HepG2 (cell line): Measurements from ENCODE around the gene DBN1. TPM values are rescaled to one million over a fixed set of nuclear protein-coding genes. Genes with fewer than 3 reads are reported as not detected.

ENCODE experiments used
- ATAC-seq: fragments of 200-7000 bp; cut with Tn5 transposase; 3 replicates; pipeline ENCODE4 v1.9.1; 2020; ENCODE audit warnings: mild to moderate bottlenecking, moderate library complexity
- BruUV-seq: library from RNA; stranded (reverse); fragments of 400-500 nt; replicated peaks from 2 replicates; lab custom pipeline; 2021; lab: Mats Ljungman, UMichigan
- CTCF ChIA-PET: fragments of 300-600 bp; formaldehyde crosslinking; extraction: SDS; loops from one replicate; lab custom pipeline; 2021; ENCODE audit warnings: low total read pairs, inconsistent platforms, low intra/inter-chr PET ratio; lab: Yijun Ruan, JAX
- POLR2A ChIA-PET: fragments of 350-600 bp; sonication (Branson Sonifier 250); formaldehyde crosslinking; loops from one replicate; lab custom pipeline; 2020; ENCODE audit warnings: antibody characterized with exemption, inconsistent platforms; lab: Yijun Ruan, JAX
- DNase-seq: peaks from one replicate; pipeline ENCODE4 v3.0.0-alpha.2; 2015; ENCODE audit warnings: low spot score
- FAIRE-seq: peaks from 3 replicates; lab custom pipeline; 2011; peaks lifted over from hg19 to GRCh38; lab: Jason Lieb, UNC
- H2AFZ ChIP-seq: one replicate; pipeline ENCODE4 v1.6.1; 2011; ENCODE audit warnings: low read length, inconsistent platforms
- H3K27ac ChIP-seq: fragments of 300-600 bp; 3 replicates; pipeline ENCODE4 v1.8.0; 2011; ENCODE audit warnings: mixed run types, mild to moderate bottlenecking, mixed read lengths, low read length, inconsistent platforms; ENCODE audit not compliant: insufficient read depth; ENCODE audit errors: extremely low read length
- H3K27me3 ChIP-seq, 2 experiments: fragments of 200-600 bp in 1 of 2; 2 replicates in 1 of 2; 3 replicates in 1 of 2; pipeline versions ENCODE4 v1.6.0 to v1.8.0; 2011; ENCODE audit warnings: low read length in 2 of 2, mild to moderate bottlenecking in 2 of 2, moderate library complexity in 2 of 2, inconsistent platforms in 1 of 2; ENCODE audit not compliant: insufficient read depth in 2 of 2, control insufficient read depth in 1 of 2
- H3K36me3 ChIP-seq, 2 experiments: fragments of 200-600 bp in 1 of 2; replicated peaks in 1 of 2; 2 replicates in 1 of 2; 3 replicates in 1 of 2; pipeline versions ENCODE4 v1.5.1 to v1.8.0; 2011; ENCODE audit warnings: low read length in 2 of 2, inconsistent platforms in 1 of 2; ENCODE audit not compliant: insufficient read depth in 2 of 2, control insufficient read depth in 1 of 2
- H3K4me1 ChIP-seq: 2 replicates; pipeline ENCODE4 v1.5.1; 2012; ENCODE audit warnings: low read length, inconsistent platforms; ENCODE audit not compliant: insufficient read depth
- H3K4me2 ChIP-seq: 2 replicates; pipeline ENCODE4 v1.6.0; 2011; ENCODE audit warnings: low read depth, low read length, inconsistent platforms
- H3K4me3 ChIP-seq, 3 experiments: fragments of 200-600 bp in 1 of 3; sonication (generic), shearing (Covaris generic) in 1 of 3; replicated peaks in 1 of 3; 2 replicates each; pipeline ENCODE4 v1.5.1; 2011 to 2016; ENCODE audit warnings: low read length in 3 of 3, inconsistent platforms in 2 of 3, low read depth in 2 of 3, mild to moderate bottlenecking in 2 of 3, control low read depth in 1 of 3, mixed read lengths in 1 of 3; ENCODE audit not compliant: insufficient read depth in 1 of 3
- H3K79me2 ChIP-seq: one replicate; pipeline ENCODE4 v1.6.1; 2011; ENCODE audit warnings: low read length, inconsistent platforms; ENCODE audit not compliant: insufficient read depth
- H3K9ac ChIP-seq: 2 replicates; pipeline ENCODE4 v1.6.0; 2011; ENCODE audit warnings: mild to moderate bottlenecking, low read depth, low read length, inconsistent platforms; ENCODE audit not compliant: insufficient read depth
- H3K9me3 ChIP-seq: 2 replicates; pipeline ENCODE4 v1.5.1; 2012; ENCODE audit warnings: mild to moderate bottlenecking, low read length
- H4K20me1 ChIP-seq: 2 replicates; pipeline ENCODE4 v1.6.0; 2011; ENCODE audit warnings: inconsistent platforms, mild to moderate bottlenecking, low read length, moderate library complexity; ENCODE audit not compliant: insufficient read depth
- BORCS8-MEF2B ChIP-seq: sonication (generic); formaldehyde crosslinking; IDR thresholded peaks from 2 replicates; pipeline ENCODE4 v1.8.0; 2022; ENCODE audit warnings: mild to moderate bottlenecking, missing genetic modification reagents
- GPN1 ChIP-seq: sonication (generic); formaldehyde crosslinking; IDR thresholded peaks from 2 replicates; pipeline ENCODE4 v1.5.1; 2020; ENCODE audit warnings: missing genetic modification reagents, borderline replicate concordance
- HNRNPL ChIP-seq: fragments of 200-400 bp; formaldehyde crosslinking; IDR thresholded peaks from 2 replicates; pipeline ENCODE4 v1.6.1; 2017; ENCODE audit warnings: mild to moderate bottlenecking, low read depth, low read length
- KLF13 ChIP-seq: sonication (generic); formaldehyde crosslinking; IDR thresholded peaks from 2 replicates; pipeline ENCODE4 v1.4.0; 2020; ENCODE audit warnings: mild to moderate bottlenecking, missing genetic modification reagents
- POLR2G ChIP-seq: fragments of 200-400 bp; formaldehyde crosslinking; IDR thresholded peaks from 2 replicates; pipeline ENCODE4 v1.6.1; 2018; ENCODE audit warnings: mild to moderate bottlenecking, low read depth, low read length, moderate library complexity
- SIN3A ChIP-seq: IDR thresholded peaks from 2 replicates; pipeline ENCODE4 v1.6.1; 2011; ENCODE audit warnings: low read depth, mild to moderate bottlenecking, control low read depth, low read length, borderline replicate concordance
- TCF12 ChIP-seq, 2 experiments: fragments of 450-650 bp in 1 of 2; sonication (generic) in 1 of 2; formaldehyde crosslinking in 1 of 2; IDR thresholded peaks; 2 replicates each; pipeline versions ENCODE4 v1.6.1 to v1.8.0; 2017 to 2022; ENCODE audit warnings: antibody characterized with exemption in 1 of 2, mild to moderate bottlenecking in 1 of 2, missing genetic modification reagents in 1 of 2, moderate library complexity in 1 of 2
- WGBS: methylation state at CpG from one replicate; pipeline ENCODE4 v1.1.6; 2017; ENCODE audit warnings: low lambda C conversion rate; 5-methylcytosine and 5-hydroxymethylcytosine counted together
- in situ Hi-C: cut with HindIII; loops from 2 replicates; pipeline ENCODE4 v1.10.0; 2017; ENCODE audit warnings: low pct_unique_long_range_greater_than_20kb; ENCODE audit not compliant: extremely low pct_ligation_motif_present
- intact Hi-C: fragments of 100-400 bp; cut with micrococcal nuclease; formaldehyde crosslinking; loops from one replicate; pipeline ENCODE4 v1.10.0; 2022; ENCODE audit not compliant: unreplicated experiment
- polyA plus RNA-seq, 8 experiments: library from polyadenylated mRNA; depleted of rRNA in 3 of 8; stranded (reverse) in 7 of 8; unstranded in 1 of 8; fragments of >200 nt; fragmentation: Illumina TruSeq in 4 of 8; extraction: Trizol in 4 of 8; gene quantifications; 2 replicates each; pipeline versions ENCODE4 v1.2.1 to v1.2.3, GENCODE V29; 2011 to 2016; ENCODE audit warnings: low read depth in 4 of 8, missing spikeins in 1 of 8, mixed read lengths in 1 of 8; ENCODE audit not compliant: insufficient read depth in 1 of 8
- total RNA-seq, 5 experiments: library from RNA; depleted of rRNA; stranded (reverse); fragments of >200 nt; fragmentation: Illumina TruSeq; extraction: Trizol; gene quantifications; 2 replicates each; pipeline ENCODE4 v1.2.3, GENCODE V29; 2016; ENCODE audit warnings: low read depth in 1 of 5
- TF ChIP-seq, protein P1 (sequence below): sonication (generic); formaldehyde crosslinking; IDR thresholded peaks from 2 replicates; pipeline ENCODE4 v1.4.0; 2020; ENCODE audit warnings: missing genetic modification reagents, borderline replicate concordance
- TF ChIP-seq, protein P2 (sequence below): sonication (generic); formaldehyde crosslinking; conservative IDR thresholded peaks from 2 replicates; pipeline ENCODE4 v1.4.0; 2020; ENCODE audit warnings: missing genetic modification reagents
- TF ChIP-seq, protein P3 (sequence below): sonication (generic); formaldehyde crosslinking; IDR thresholded peaks from 2 replicates; pipeline ENCODE4 v1.5.0; 2020; ENCODE audit warnings: missing genetic modification reagents, mild to moderate bottlenecking, borderline replicate concordance

DBN1 gene
- total and polyA plus RNA-seq, 2 of the 13 experiments (the other 11 are each of a cell fraction or from before 2014, with no cell fraction given): 27.0 to 37.3 TPM

DNA sequence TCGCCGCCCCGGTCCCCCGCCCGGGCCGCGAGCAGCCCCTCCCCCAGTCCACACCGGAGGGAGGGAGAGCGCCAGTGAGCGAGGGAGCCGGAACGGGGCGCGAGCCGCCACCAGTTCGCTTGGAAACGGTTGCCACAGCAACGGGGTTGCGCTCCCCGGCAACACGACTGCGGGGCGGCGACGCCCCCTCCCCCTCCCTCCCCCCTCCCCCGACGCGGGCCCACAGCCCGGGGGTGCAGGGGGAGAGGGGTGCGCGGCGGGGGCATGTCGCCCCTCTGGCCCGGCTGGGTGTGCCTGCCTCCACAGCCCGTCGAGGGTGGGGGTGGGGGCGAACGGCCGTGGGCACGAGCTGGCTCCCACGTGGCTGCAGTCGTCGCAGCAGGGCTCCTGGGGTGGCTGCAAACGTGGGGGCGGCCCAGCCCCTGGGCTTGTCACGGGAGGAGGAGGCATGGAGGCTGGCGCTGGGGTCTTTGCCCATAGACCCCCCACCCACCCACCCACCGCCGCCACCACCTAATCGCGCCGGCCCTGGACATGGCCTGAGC lies 26.3 kb downstream of the DBN1 start (continued):
- TF ChIP-seq, protein P1, sequence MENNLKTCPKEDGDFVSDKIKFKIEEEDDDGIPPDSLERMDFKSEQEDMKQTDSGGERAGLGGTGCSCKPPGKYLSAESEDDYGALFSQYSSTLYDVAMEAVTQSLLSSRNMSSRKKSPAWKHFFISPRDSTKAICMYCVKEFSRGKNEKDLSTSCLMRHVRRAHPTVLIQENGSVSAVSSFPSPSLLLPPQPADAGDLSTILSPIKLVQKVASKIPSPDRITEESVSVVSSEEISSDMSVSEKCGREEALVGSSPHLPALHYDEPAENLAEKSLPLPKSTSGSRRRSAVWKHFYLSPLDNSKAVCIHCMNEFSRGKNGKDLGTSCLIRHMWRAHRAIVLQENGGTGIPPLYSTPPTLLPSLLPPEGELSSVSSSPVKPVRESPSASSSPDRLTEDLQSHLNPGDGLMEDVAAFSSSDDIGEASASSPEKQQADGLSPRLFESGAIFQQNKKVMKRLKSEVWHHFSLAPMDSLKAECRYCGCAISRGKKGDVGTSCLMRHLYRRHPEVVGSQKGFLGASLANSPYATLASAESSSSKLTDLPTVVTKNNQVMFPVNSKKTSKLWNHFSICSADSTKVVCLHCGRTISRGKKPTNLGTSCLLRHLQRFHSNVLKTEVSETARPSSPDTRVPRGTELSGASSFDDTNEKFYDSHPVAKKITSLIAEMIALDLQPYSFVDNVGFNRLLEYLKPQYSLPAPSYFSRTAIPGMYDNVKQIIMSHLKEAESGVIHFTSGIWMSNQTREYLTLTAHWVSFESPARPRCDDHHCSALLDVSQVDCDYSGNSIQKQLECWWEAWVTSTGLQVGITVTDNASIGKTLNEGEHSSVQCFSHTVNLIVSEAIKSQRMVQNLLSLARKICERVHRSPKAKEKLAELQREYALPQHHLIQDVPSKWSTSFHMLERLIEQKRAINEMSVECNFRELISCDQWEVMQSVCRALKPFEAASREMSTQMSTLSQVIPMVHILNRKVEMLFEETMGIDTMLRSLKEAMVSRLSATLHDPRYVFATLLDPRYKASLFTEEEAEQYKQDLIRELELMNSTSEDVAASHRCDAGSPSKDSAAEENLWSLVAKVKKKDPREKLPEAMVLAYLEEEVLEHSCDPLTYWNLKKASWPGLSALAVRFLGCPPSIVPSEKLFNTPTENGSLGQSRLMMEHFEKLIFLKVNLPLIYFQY (CRISPR knock-in tag): no peak
- peak; percentile 4; the same call in 1 of the 2 replicates for TF ChIP-seq SIN3A
- TF ChIP-seq, all 625 proteins: peak for 26

DNA sequence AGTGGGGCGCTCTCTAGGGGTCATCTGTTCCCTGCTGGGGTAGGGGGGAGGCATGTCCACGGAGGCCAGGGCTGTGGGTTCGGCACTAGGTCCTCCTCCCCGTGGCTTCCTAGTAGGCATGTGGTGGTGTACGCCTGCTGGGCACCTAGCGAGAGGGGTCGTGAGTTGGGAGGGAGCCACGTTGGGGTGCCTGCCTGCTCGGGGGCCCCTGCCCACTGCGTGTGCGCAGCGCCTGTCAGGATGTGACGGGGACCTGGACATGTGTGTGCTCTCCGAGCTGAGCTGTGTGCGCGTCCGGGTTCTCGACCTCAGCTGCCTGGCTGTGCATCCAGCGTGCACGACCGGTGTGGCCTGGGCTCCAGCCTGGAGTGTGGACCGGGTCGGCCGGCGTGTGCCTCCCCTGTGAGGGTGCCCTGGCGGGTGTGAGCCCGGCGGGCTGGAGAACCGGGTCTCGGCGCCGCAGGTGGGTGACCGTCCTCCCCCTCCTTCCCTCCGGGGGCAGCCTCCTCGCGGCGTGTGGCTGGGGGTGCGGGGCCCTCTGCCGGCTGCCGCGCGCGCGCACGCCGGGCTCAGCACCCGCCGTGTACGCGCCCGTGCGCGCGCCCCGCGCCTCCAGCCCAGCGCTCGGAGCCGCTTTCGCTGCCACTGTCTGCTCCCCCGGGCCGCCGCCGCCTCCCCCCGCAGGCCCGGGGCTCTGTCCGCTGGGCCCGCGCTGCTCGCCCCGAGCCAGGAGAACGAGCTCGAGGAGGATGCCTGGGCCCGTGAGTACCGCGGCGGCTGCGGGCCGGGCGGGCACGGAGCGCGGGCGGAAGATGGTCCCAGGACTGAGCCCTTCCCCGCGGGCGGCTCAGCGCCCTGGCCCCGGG lies 27.0 kb downstream of the DBN1 start, which contains the start of gene PRR7:
Gene PRR7, plus strand, starts transcription at position 615 of the 866 bp plus-strand sequence. CDS start 8,254 bp downstream, outside the sequence.
- intact Hi-C loops (loop anchor here (5.0 kb wide), 1 partner anchor 119 kb away; no protein-coding TSS in a partner anchor), in situ Hi-C loops (loop anchor here (5.0 kb wide), 1 partner anchor 134 kb away; the partner anchor contains the start of gene MXD3)
- no peak for DNase-seq
- H3K4me1 ChIP-seq: peaks cover 49% of the 10 kb centered on the region
- peak; percentile 27 for ATAC-seq
- peak within 1 kb of the TSS; percentile 99 for H3K4me2 ChIP-seq
- H4K20me1 ChIP-seq: peaks cover 2% of the 10 kb centered on the region; the same call in 1 of the 2 replicates
- H3K4me3 ChIP-seq: peak within 1 kb of the TSS; percentile 55 to 80 (median 61)
- peak within 1 kb of the TSS; percentile 82 for H3K9ac ChIP-seq
- no peaks in the 10 kb centered on the region for H3K9me3 ChIP-seq
- FAIRE-seq: no peak
- H2AFZ ChIP-seq: no peak within 1 kb of the TSS
- no peaks in the 10 kb centered on the region for H3K27me3 ChIP-seq
- 18% methylated on average over 10 of the region's 89 CpGs for WGBS
- ChIA-PET CTCF (interaction anchor here (1.4 kb wide), 1 partner anchor 11 kb away, joined by 5 read pairs; no protein-coding TSS in a partner anchor), POLR2A (interaction anchor here (0.8 to 4.2 kb wide), 5 partner anchors 9 to 68 kb away, joined by 3 to 19 read pairs (median 3); partner anchors contain the start of gene GRK6)
- H3K27ac ChIP-seq: peak within 1 kb of the TSS; percentile 74
- no TSS peak for BruUV-seq
- H3K79me2 ChIP-seq: no peaks in the 10 kb centered on the region
- H3K36me3 ChIP-seq: 0 out of 5 replicates have a peak, but pooled peaks cover 0 to 5% of the 10 kb centered on the region in 2 experiments
- TF ChIP-seq BORCS8-MEF2B: no peak
- TF ChIP-seq TCF12 (IDR thresholded peaks at IDR 0.05): no peak
- TF ChIP-seq TCF12 (CRISPR knock-in tag; IDR thresholded peaks at IDR 0.05): 0 out of 2 replicates have a peak, but pooled peaks have one; percentile 11
- no peak for TF ChIP-seq GPN1 (CRISPR knock-in tag)
- TF ChIP-seq KLF13: peak; percentile 22; the same call in 1 of the 2 replicates
- TF ChIP-seq POLR2G: peak; percentile 50
- TF ChIP-seq HNRNPL: peak; percentile 34; the same call in 1 of the 2 replicates
- TF ChIP-seq, protein P2, sequence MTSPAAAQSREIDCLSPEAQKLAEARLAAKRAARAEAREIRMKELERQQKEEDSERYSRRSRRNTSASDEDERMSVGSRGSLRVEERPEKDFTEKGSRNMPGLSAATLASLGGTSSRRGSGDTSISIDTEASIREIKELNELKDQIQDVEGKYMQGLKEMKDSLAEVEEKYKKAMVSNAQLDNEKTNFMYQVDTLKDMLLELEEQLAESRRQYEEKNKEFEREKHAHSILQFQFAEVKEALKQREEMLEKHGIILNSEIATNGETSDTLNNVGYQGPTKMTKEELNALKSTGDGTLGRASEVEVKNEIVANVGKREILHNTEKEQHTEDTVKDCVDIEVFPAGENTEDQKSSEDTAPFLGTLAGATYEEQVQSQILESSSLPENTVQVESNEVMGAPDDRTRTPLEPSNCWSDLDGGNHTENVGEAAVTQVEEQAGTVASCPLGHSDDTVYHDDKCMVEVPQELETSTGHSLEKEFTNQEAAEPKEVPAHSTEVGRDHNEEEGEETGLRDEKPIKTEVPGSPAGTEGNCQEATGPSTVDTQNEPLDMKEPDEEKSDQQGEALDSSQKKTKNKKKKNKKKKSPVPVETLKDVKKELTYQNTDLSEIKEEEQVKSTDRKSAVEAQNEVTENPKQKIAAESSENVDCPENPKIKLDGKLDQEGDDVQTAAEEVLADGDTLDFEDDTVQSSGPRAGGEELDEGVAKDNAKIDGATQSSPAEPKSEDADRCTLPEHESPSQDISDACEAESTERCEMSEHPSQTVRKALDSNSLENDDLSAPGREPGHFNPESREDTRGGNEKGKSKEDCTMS (CRISPR knock-in tag): no peak
- TF ChIP-seq, protein P3, sequence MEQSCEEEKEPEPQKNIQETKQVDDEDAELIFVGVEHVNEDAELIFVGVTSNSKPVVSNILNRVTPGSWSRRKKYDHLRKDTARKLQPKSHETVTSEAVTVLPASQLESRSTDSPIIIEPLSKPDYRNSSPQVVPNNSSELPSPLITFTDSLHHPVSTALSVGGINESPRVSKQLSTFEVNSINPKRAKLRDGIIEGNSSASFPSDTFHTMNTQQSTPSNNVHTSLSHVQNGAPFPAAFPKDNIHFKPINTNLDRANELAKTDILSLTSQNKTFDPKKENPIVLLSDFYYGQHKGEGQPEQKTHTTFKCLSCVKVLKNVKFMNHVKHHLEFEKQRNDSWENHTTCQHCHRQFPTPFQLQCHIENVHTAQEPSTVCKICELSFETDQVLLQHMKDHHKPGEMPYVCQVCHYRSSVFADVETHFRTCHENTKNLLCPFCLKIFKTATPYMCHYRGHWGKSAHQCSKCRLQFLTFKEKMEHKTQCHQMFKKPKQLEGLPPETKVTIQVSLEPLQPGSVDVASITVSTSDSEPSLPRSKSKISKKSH (CRISPR knock-in tag): peak; percentile 57; the same call in 1 of the 2 replicates
